VCaP (cell line): ENCODE measurements around the gene HMGB2.

Experiments used
- H3K27ac ChIP-seq: fragments of 450-650 bp; 2 replicates; pipeline ENCODE4 v1.5.1; 2017
- CTCF ChIP-seq: fragments of 450-650 bp; conservative IDR thresholded peaks from 2 replicates; pipeline ENCODE4 v1.5.1; 2017; ENCODE audit warnings: mild to moderate bottlenecking, moderate library complexity

The HMGB2 gene

GRCh38 chr4:173287486-173287885, 46.7 kb downstream of the HMGB2 start:
- no peak for TF ChIP-seq CTCF
- H3K27ac ChIP-seq: no peak overlapping the region

GRCh38 chr4:173284463-173284862, 49.7 kb downstream of the HMGB2 start:
- TF ChIP-seq CTCF: no peak
- H3K27ac ChIP-seq: no peak overlapping the region

GRCh38 chr4:173282626-173283025, 51.5 kb downstream of the HMGB2 start:
- no peak overlapping the region for H3K27ac ChIP-seq
- TF ChIP-seq CTCF: no peak

- no peak overlapping the region for H3K27ac ChIP-seq
- no peak for TF ChIP-seq CTCF
Measured at GRCh38 chr4:173282256-173282562, 51.9 kb downstream of the HMGB2 start.

GRCh38 chr4:173281406-173282255, 52.5 kb downstream of the HMGB2 start:
- TF ChIP-seq CTCF: no peak
- no peak overlapping the region for H3K27ac ChIP-seq
